RWPE2 (cell line): ENCODE data around the gene KIF1B.

Experiments used
- ATAC-seq: fragments of 200-7000 bp; cut with Tn5 transposase; 3 replicates; pipeline ENCODE4 v1.9.1; 2021; ENCODE audit warnings: low read depth
- DNase-seq: peaks from one replicate; pipeline ENCODE4 v3.0.0-alpha.2; 2020; ENCODE audit warnings: low spot score
- H3K27ac ChIP-seq: fragments of 450-650 bp; 2 replicates; pipeline ENCODE4 v1.5.1; 2017; ENCODE audit warnings: mild to moderate bottlenecking; ENCODE audit not compliant: poor library complexity, severe bottlenecking
- H3K27me3 ChIP-seq: fragments of 250-450 bp; sonication (Bioruptor Pico); 2 replicates; pipeline ENCODE4 v1.5.1; 2021; ENCODE audit warnings: mild to moderate bottlenecking, moderate library complexity; ENCODE audit not compliant: insufficient read depth, poor library complexity, severe bottlenecking
- H3K36me3 ChIP-seq: fragments of 250-450 bp; sonication (Bioruptor Pico); 2 replicates; pipeline ENCODE4 v1.5.1; 2020; ENCODE audit warnings: low read depth, mild to moderate bottlenecking, moderate library complexity
- H3K4me1 ChIP-seq: fragments of 250-450 bp; sonication (Bioruptor Pico); 2 replicates; pipeline ENCODE4 v1.5.1; 2021; ENCODE audit warnings: mild to moderate bottlenecking, moderate library complexity; ENCODE audit not compliant: insufficient read depth, poor library complexity, severe bottlenecking
- H3K4me3 ChIP-seq: fragments of 250-450 bp; sonication (Bioruptor Pico); 2 replicates; pipeline ENCODE4 v1.5.1; 2021; ENCODE audit warnings: mild to moderate bottlenecking, moderate library complexity; ENCODE audit not compliant: severe bottlenecking
- H3K9me3 ChIP-seq: fragments of 250-450 bp; sonication (Bioruptor Pico); 2 replicates; pipeline ENCODE4 v1.5.1; 2021; ENCODE audit warnings: mild to moderate bottlenecking, moderate library complexity; ENCODE audit not compliant: severe bottlenecking
- CTCF ChIP-seq: fragments of 450-650 bp; IDR thresholded peaks from one replicate; pipeline ENCODE4 v1.5.1; 2017; ENCODE audit warnings: mild to moderate bottlenecking, moderate library complexity; ENCODE audit not compliant: poor library complexity, severe bottlenecking

Gene KIF1B

GRCh38 chr1:10283318-10283984, 73.1 kb downstream of the KIF1B start:
- peaks cover 59% of the 10 kb centered on the region for H3K36me3 ChIP-seq
- no peaks in the 10 kb centered on the region for H3K4me1 ChIP-seq
- H3K27ac ChIP-seq = no peak overlapping the region
- ATAC-seq = no peak
- H3K27me3 ChIP-seq = no peaks in the 10 kb centered on the region
- no peak for TF ChIP-seq CTCF
- H3K4me3 ChIP-seq = no peak overlapping the region
- no peak for DNase-seq
- no peaks in the 10 kb centered on the region for H3K9me3 ChIP-seq

- no peak overlapping the region for H3K27ac ChIP-seq
- no peaks in the 10 kb centered on the region for H3K9me3 ChIP-seq
- ATAC-seq = no peak
Observed at GRCh38 chr1:10286244-10286643, 75.9 kb downstream of the KIF1B start.

GRCh38 chr1:10287023-10287645, 76.8 kb downstream of the KIF1B start:
- H3K4me3 ChIP-seq = no peak overlapping the region
- peaks cover 62% of the 10 kb centered on the region for H3K36me3 ChIP-seq
- no peaks in the 10 kb centered on the region for H3K27me3 ChIP-seq
- no peak for DNase-seq
- ATAC-seq = no peak
- TF ChIP-seq CTCF = no peak
- no peak overlapping the region for H3K27ac ChIP-seq
- no peaks in the 10 kb centered on the region for H3K9me3 ChIP-seq
- H3K4me1 ChIP-seq = no peaks in the 10 kb centered on the region

More at GRCh38 chr1:10286244-10286643, 75.9 kb downstream of the KIF1B start:
- no peak for TF ChIP-seq CTCF
- no peak for DNase-seq
- Histone ChIP-seq H3K27me3 (no peaks in the 10 kb centered on the region), H3K4me3 (no peak overlapping the region), H3K4me1 (no peaks in the 10 kb centered on the region), H3K36me3 (peaks cover 63% of the 10 kb centered on the region)

- DNase-seq (no peak), ATAC-seq (no peak)
- Histone ChIP-seq H3K36me3 (peaks cover 65% of the 10 kb centered on the region), H3K27me3 (no peaks in the 10 kb centered on the region), H3K9me3 (no peaks in the 10 kb centered on the region), H3K4me1 (no peaks in the 10 kb centered on the region), H3K27ac (no peak overlapping the region), H3K4me3 (no peak overlapping the region)
- no peak for TF ChIP-seq CTCF
Observed at GRCh38 chr1:10288029-10288615, 77.8 kb downstream of the KIF1B start.

GRCh38 chr1:10291705-10292104, 81.3 kb downstream of the KIF1B start:
- Histone ChIP-seq H3K4me3 (no peak overlapping the region), H3K4me1 (no peaks in the 10 kb centered on the region), H3K27ac (no peak overlapping the region), H3K9me3 (no peaks in the 10 kb centered on the region), H3K27me3 (no peaks in the 10 kb centered on the region), H3K36me3 (peaks cover 75% of the 10 kb centered on the region)
- DNase-seq (no peak), ATAC-seq (no peak)
- TF ChIP-seq CTCF = no peak
